ENCODE results near the gene ATP13A4.

ATP13A4 gene

DNA sequence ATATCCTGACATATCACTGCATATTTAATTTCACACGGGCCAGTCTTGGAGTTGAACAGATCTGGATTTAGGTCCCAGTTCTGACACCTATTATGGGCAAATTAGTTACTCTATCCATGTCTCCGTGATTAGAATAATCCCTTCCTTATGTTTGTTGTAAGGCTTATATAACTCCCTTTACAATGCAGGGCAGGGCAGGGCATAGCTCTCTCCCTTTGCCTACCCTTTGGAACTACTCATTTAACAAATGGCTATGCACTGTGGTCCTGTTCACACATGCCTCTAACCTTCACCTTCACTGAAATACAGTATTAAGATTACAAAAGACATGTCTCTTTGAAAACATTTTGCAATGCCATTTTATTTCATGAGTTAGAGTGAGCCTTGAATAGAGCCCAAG lies 151.4 kb downstream of the ATP13A4 start:
- DNase-seq (ENCODE audit: low read depth) = no peak

- DNase-seq (ENCODE audit: low read depth) = no peak
Observed at GRCh38 chr3:193400304-193400703, 154.4 kb downstream of the ATP13A4 start.

DNA sequence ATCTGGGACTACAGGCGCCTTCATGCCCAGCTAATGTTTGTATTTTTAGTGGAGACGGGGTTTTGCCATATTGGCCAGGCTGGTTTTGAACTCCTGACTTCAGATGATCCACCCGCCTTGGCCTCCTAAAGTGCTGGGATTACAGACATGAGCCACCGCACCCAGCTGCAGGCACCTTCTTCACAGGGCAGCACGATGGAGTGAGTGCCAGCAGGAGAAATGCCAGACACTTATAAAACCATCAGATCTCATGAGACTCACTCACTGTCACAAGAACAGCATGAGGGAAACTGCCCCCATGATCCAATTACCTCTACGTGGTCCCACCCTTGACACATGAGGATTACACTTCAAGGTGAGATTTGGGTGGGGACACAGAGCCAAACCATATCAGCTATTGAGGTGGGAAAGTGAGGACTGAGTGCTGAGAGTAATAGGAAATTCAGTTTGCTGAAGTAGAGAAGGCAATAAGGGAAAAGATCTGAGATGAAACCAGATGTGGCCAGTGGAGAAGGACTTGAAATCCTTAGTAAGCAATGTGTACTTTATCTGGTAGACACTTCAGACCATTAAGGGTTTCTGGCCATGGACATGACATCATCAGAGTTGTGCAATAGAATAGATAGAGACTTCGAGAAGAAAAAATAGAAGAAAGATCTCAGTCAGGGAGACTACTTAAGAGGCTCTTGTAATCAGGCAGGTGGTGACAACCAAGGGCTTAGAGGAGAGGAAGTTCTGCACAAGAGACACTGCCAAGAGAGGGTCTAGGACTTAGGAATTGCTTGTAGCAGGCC lies 158.0 kb downstream of the ATP13A4 start:
- DNase-seq (ENCODE audit: low read depth) = no peak

DNA sequence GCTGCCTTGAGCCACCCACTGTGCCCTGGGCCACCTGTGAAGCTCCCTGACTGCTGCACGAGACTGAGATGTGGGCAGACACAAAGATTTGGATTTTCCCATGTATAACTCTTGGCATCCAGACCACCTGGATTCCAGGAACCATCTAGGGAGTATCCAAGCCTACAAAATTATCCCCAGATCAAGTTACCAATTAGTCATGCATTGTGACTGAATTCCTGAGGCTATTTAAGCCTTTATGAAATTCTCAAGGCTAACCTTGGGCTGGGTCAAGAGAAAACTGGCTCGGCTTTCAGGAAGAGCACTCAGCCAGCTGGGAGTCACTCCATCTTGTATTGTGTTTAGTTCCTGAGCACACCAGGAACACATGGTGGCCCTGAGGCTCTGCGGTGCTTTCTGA lies 162.8 kb downstream of the ATP13A4 start:
- DNase-seq (ENCODE audit: low read depth) = no peak

- no peak for DNase-seq (ENCODE audit: low read depth)
Observed at GRCh38 chr3:193389335-193389734, 165.4 kb downstream of the ATP13A4 start.

GRCh38 chr3:193388361-193388760 lies 166.3 kb downstream of the ATP13A4 start:
- no peak for DNase-seq (ENCODE audit: low read depth)

GRCh38 chr3:193387596-193387995 lies 167.1 kb downstream of the ATP13A4 start:
- DNase-seq (ENCODE audit: low read depth) = no peak

- DNase-seq (ENCODE audit: low read depth) = no peak
Observed at GRCh38 chr3:193378706-193379105, 176.0 kb downstream of the ATP13A4 start, which contains the start of gene ATP13A5. Gene ATP13A5 (minus strand): TSS chr3:193378753. CDS start chr3:193378725, 28 bp downstream.

DNA sequence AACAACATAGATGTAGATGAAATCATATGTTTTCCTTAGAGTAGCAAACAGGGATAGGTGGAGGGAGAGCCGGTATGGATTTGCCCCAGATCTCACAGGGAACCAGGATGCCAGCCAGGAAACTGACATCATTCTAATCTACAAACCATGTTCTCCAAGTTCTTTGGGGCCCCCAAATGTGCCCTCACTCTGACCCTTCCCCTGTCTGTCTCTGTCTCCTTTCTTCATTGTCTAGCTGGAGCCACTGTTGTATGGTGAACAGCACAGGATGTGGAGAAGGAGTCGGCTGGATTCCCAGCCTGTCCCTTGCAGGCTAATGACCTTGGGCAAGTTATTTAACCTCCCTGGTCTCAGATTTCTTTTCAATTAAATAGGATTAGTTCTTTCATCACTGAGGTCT lies 177.1 kb downstream of the ATP13A4 start:
- DNase-seq (ENCODE audit: low read depth) = no peak

DNA sequence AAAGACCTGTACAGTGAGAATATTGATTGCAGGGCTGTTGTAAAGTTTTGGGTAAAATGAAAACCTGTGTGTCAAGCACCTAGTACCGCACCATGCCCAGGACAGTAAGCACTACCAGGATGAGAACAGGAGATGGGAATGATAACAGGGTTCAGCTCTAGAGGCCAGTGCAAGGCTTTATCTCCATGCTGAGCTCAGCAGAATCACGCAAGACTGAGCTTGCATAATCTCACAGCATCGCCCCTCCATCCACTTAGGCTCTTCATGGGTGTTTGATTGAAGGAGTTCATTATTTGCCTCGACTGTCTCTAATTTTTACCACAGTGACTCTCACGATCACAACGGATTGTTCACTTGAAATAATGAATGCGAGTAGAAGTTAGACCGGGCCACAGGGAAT lies 179.1 kb downstream of the ATP13A4 start:
- DNase-seq (ENCODE audit: low read depth) = no peak

DNA sequence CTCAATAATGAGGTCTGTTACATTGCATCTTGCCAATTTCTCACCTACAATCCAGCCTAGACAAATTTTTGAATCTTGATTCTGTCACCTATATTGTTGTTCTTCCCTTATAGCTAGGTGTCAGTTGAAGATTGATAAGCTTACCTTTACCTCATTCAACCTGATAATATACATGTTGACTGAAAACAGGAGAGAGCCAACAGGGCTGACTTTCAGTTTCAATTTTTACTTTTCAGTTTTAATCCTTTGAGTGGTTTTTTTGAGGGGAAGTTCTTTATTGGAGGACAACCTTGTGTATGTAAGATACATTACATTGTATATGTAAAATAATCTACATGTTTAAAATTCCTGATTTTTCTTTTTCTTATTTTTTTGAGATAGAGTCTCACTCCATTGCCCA lies 181.9 kb downstream of the ATP13A4 start:
- DNase-seq (ENCODE audit: low read depth) = no peak

GRCh38 chr3:193367868-193368267 lies 186.8 kb downstream of the ATP13A4 start:
- no peak for DNase-seq (ENCODE audit: low read depth)

GRCh38 chr3:193357291-193357690 lies 197.4 kb downstream of the ATP13A4 start:
- DNase-seq (ENCODE audit: low read depth) = no peak

DNA sequence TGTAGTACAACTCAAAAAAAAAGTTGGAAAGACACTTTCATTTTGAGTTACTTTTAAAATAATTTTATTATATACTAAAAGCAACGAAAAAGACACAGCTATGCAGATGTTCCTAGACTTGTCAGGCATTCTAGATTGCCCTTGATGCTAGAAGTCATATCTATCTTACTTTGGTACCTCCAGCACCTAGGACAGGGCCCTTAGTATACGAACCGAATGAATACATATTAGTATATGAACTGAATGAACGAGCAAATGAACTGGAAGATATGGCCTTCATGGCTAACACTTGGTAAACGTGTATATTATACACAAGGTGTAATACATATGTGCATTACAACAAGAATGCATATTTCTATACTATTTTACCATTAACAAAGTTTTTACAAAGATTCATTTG lies 200.3 kb downstream of the ATP13A4 start:
- DNase-seq (ENCODE audit: low read depth) = no peak
